Suprapubic skin (tissue), 4 donors: ENCODE results near the gene EP300. TPM values are rescaled to one million over a fixed set of nuclear protein-coding genes. Genes with fewer than 3 reads are reported as not detected.

Experiments
- DNase-seq, 2 donors: peaks; one replicate each; pipeline ENCODE4 v3.0.0-alpha.2; 2019; ENCODE audit warnings: low spot score in 2 of 2
- H3K27ac ChIP-seq: fragments of 200-600 bp; sonication (generic); one replicate; pipeline ENCODE4 v1.5.1; 2019
- H3K27me3 ChIP-seq: fragments of 200-600 bp; sonication (generic); one replicate; pipeline ENCODE4 v1.5.1; 2019
- H3K36me3 ChIP-seq: fragments of 200-600 bp; sonication (generic); one replicate; pipeline ENCODE4 v1.5.1; 2019
- H3K4me1 ChIP-seq: fragments of 200-600 bp; sonication (generic); one replicate; pipeline ENCODE4 v1.5.1; 2019
- H3K4me3 ChIP-seq: fragments of 200-600 bp; sonication (generic); one replicate; pipeline ENCODE4 v1.5.1; 2019; ENCODE audit warnings: mild to moderate bottlenecking
- H3K9me3 ChIP-seq: fragments of 200-600 bp; sonication (generic); one replicate; pipeline ENCODE4 v1.5.1; 2019
- CTCF ChIP-seq, 2 donors: fragments of 200-600 bp in 1 of 2; fragments of 450-650 bp in 1 of 2; sonication (generic) in 1 of 2; IDR thresholded peaks; one replicate each; pipeline ENCODE4 v1.5.1; 2016 to 2019; ENCODE audit warnings: antibody characterized with exemption in 2 of 2, mild to moderate bottlenecking in 1 of 2, moderate library complexity in 1 of 2
- EP300 ChIP-seq: sonication (generic); formaldehyde crosslinking; IDR thresholded peaks from one replicate; pipeline ENCODE4 v1.6.1; 2017; ENCODE audit warnings: antibody characterized with exemption
- POLR2A ChIP-seq, 2 donors: fragments of 450-650 bp; IDR thresholded peaks; one replicate each; pipeline ENCODE4 v1.6.1; 2017; ENCODE audit warnings: antibody characterized with exemption in 2 of 2, mild to moderate bottlenecking in 2 of 2, moderate library complexity in 2 of 2
- POLR2AphosphoS5 ChIP-seq, 3 donors: sonication (generic); formaldehyde crosslinking; IDR thresholded peaks; one replicate each; pipeline ENCODE4 v1.6.1; 2017; ENCODE audit warnings: antibody characterized with exemption in 3 of 3
- WGBS: methylation state at CpG from one replicate; pipeline ENCODE4 v1.1.5; 2018; 5-methylcytosine and 5-hydroxymethylcytosine counted together
- total RNA-seq, 4 donors: library from RNA; depleted of rRNA; stranded (reverse); fragments of >200 nt; gene quantifications; one replicate each; pipeline ENCODE4 v1.1.0, GENCODE V29; 2016

Gene EP300
- total RNA-seq, 4 donors from 2014 or later, result 103 to 172 (median 126) TPM

DNA sequence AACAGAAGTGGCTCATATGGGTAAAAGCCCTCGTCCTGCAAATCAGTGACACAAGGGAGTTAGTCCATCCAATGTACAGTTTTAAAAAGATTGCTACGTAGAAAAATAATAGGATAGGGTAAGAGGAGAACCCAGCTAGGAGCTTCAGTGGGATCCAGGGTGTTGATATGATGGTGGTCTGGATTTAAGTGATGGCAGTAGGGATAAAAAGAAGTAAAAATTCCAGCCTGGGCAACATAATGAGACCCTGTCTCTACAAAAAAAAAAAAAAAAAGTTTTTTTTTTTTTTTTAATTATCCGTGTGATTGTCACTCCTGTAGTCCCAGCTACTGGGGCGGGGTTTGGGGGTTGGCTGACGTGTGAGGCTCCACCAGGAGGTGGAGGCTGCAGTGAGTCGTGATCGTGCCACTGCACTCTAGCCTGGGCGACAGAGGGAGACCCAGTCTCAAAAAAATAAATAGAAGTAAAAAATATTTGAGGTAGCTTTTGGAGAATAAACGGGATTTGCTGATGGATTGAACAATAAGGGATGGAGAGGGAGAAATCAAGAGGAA is 105.7 kb downstream of the EP300 start:
- TF ChIP-seq CTCF (IDR thresholded peaks at IDR 0.05), result no peak
- no peak for TF ChIP-seq POLR2A (IDR thresholded peaks at IDR 0.05)
- no peak for TF ChIP-seq EP300
- TF ChIP-seq POLR2AphosphoS5 (IDR thresholded peaks at IDR 0.05), result no peak

DNA sequence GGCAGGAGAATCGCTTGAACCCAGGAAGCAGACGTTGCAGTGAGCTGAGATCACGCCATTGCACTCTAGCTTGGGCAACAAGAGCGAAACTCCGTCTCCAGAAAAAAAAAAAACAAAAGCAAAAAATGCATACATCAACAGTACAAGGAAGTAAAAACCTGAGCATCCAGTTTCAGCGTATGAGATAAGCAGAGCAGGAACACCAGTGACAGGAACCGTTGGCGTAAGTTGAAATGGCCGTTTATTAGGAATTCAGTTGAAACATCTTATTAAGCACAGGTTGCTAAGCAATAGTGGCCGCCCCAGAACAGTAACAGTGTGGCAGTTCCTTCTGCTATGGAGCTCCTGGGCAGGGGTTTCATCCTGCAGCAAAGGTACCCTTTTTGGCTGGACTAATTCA is 108.7 kb downstream of the EP300 start:
- Histone ChIP-seq H3K4me3 (no peak overlapping the region), H3K4me1 (peaks cover 30% of the 10 kb centered on the region), H3K27me3 (no peaks in the 10 kb centered on the region), H3K9me3 (no peaks in the 10 kb centered on the region), H3K36me3 (no peaks in the 10 kb centered on the region), H3K27ac (no peak overlapping the region)
- TF ChIP-seq POLR2A (IDR thresholded peaks at IDR 0.05), result no peak
- TF ChIP-seq POLR2AphosphoS5 (IDR thresholded peaks at IDR 0.05), result no peak
- TF ChIP-seq EP300, result no peak
- no peak for TF ChIP-seq CTCF (IDR thresholded peaks at IDR 0.05)
- WGBS, result 56% methylated on average over 10 of the region's 10 CpGs
- DNase-seq, result no peak

More for the DNA sequence above, 105.7 kb downstream of the EP300 start:
- Histone ChIP-seq H3K4me1 (peaks cover 22% of the 10 kb centered on the region), H3K4me3 (peak overlapping the region; percentile 54), H3K27me3 (no peaks in the 10 kb centered on the region), H3K36me3 (no peaks in the 10 kb centered on the region), H3K9me3 (no peaks in the 10 kb centered on the region), H3K27ac (no peak overlapping the region)
- 5% methylated on average over 9 of the region's 9 CpGs for WGBS
- DNase-seq, result no peak

DNA sequence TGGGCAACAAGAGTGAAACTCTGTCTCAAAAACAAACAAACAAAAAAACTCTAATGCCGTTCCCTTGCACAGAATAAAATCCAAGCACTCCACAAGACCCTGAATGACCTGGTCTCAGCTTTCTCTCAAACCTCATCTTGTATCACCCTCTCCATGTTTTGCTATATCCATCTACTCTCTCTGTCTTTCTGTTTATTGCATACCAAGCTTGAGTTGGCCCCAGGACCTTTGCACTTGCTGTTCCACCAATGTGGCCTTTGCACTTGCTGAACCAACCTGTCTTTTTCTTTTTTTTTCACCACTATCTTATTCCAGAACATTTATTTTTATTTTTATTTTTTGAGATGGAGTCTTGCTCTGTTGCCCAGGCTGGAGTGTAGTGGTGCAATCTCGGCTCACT is 110.7 kb downstream of the EP300 start:
- H3K9me3 ChIP-seq, result no peaks in the 10 kb centered on the region
- no peak overlapping the region for H3K27ac ChIP-seq
- no peak for TF ChIP-seq EP300
- TF ChIP-seq CTCF (IDR thresholded peaks at IDR 0.05), result no peak
- no peak for TF ChIP-seq POLR2AphosphoS5 (IDR thresholded peaks at IDR 0.05)
- TF ChIP-seq POLR2A (IDR thresholded peaks at IDR 0.05), result no peak
- peaks cover 19% of the 10 kb centered on the region for H3K4me1 ChIP-seq
- no peak for DNase-seq
- 93% methylated on average over 2 of the region's 2 CpGs for WGBS
- H3K4me3 ChIP-seq, result no peak overlapping the region
- H3K27me3 ChIP-seq, result no peaks in the 10 kb centered on the region
- no peaks in the 10 kb centered on the region for H3K36me3 ChIP-seq

DNA sequence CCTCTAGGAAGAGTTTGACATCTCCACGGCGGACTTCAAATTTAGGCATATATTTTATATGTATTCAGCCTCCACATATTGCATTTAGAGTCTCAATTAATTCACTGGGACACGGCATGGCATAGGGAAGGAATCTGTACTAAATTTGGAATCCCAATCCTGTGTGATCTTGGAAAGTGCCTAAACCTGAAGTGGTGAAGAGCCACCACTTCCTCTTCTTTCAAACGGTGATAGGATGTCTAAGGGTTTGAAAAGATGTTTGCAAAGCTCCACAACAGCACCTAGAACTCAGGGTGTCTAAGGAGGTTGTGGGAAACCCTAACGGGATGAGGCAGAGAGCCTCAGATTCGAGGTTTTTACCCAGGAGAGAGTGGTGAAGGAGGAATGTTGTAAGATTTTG is 111.7 kb downstream of the EP300 start:
- TF ChIP-seq EP300 (no peak), CTCF (IDR thresholded peaks at IDR 0.05) (no peak), POLR2A (IDR thresholded peaks at IDR 0.05) (no peak), POLR2AphosphoS5 (IDR thresholded peaks at IDR 0.05) (no peak)
- 66% methylated on average over 6 of the region's 6 CpGs for WGBS

GRCh38 chr22:41204992-41205900 is 112.9 kb downstream of the EP300 start, which contains the start of gene L3MBTL2:
Gene L3MBTL2, plus strand, starts transcription at chr22:41205312. Its CDS starts 51 bp downstream, at chr22:41205363.
- Histone ChIP-seq H3K9me3 (no peaks in the 10 kb centered on the region), H3K4me3 (peak within 1 kb of the TSS; percentile 72), H3K36me3 (peaks cover 10% of the 10 kb centered on the region), H3K4me1 (peaks cover 10% of the 10 kb centered on the region), H3K27ac (peak within 1 kb of the TSS; percentile 74), H3K27me3 (no peaks in the 10 kb centered on the region)
- peak in 2 of 3 donors; percentile 71 to 73 for TF ChIP-seq POLR2AphosphoS5 (IDR thresholded peaks at IDR 0.05)
- TF ChIP-seq POLR2A (IDR thresholded peaks at IDR 0.05), result no peak
- 2% methylated on average over 46 of the region's 47 CpGs for WGBS
- peak; percentile 99 for DNase-seq

More for the DNA sequence above, 111.7 kb downstream of the EP300 start:
- no peak for DNase-seq
- H3K9me3 ChIP-seq, result no peaks in the 10 kb centered on the region
- H3K4me1 ChIP-seq, result peaks cover 10% of the 10 kb centered on the region
- peaks cover under 1% of the 10 kb centered on the region for H3K36me3 ChIP-seq
- no peak overlapping the region for H3K27ac ChIP-seq
- H3K27me3 ChIP-seq, result no peaks in the 10 kb centered on the region
- H3K4me3 ChIP-seq, result no peak overlapping the region
